GM12878 (cell line): ENCODE measurements around the gene SHMT2. TPM values are rescaled to one million over a fixed set of nuclear protein-coding genes. Genes with fewer than 3 reads are reported as not detected.

Source experiments
- ASH2L ChIP-seq: fragments of 300-600, 200-600 bp; sonication (generic); IDR thresholded peaks from 2 replicates; pipeline ENCODE4 v1.6.1; 2017; ENCODE audit warnings: low read depth, mild to moderate bottlenecking, borderline replicate concordance
- CBFB ChIP-seq: IDR thresholded peaks from 2 replicates; pipeline ENCODE4 v1.6.1; 2016; ENCODE audit warnings: antibody characterized with exemption, low read depth
- CBX5 ChIP-seq: sonication (generic); IDR thresholded peaks from 2 replicates; pipeline ENCODE4 v1.6.1; 2016; ENCODE audit warnings: low read depth, moderate library complexity, mild to moderate bottlenecking, inconsistent platforms
- GATAD2B ChIP-seq: fragments of 450-650 bp; conservative IDR thresholded peaks from 2 replicates; pipeline ENCODE4 v1.6.1; 2017; ENCODE audit warnings: low read depth, mild to moderate bottlenecking, moderate library complexity
- HSF1 ChIP-seq: fragments of 150-350 bp; IDR thresholded peaks from 2 replicates; pipeline ENCODE4 v1.6.1; 2014; ENCODE audit warnings: mild to moderate bottlenecking, low read depth, low read length
- IRF3 ChIP-seq: fragments of 450-650 bp; IDR thresholded peaks from 2 replicates; pipeline ENCODE4 v1.6.1; 2014; ENCODE audit warnings: mild to moderate bottlenecking
- KDM1A ChIP-seq: fragments of 200-600 bp; sonication (generic); IDR thresholded peaks from 2 replicates; pipeline ENCODE4 v1.6.1; 2016; ENCODE audit warnings: borderline replicate concordance
- MTA2 ChIP-seq: fragments of 450-650 bp; IDR thresholded peaks from 2 replicates; pipeline ENCODE4 v1.6.1; 2016; ENCODE audit warnings: low read depth, mild to moderate bottlenecking, moderate library complexity
- ZBTB33 ChIP-seq: fragments of 450-650 bp; IDR thresholded peaks from 2 replicates; pipeline ENCODE4 v1.6.1; 2017; ENCODE audit warnings: mild to moderate bottlenecking
- polyA plus RNA-seq, 11 experiments: library from polyadenylated mRNA; depleted of rRNA in 4 of 11; unstranded in 6 of 11; stranded (reverse) in 5 of 11; fragments of >200 nt; fragmentation: Nextera tagmentation in 4 of 11; fragmentation: Illumina TruSeq in 1 of 11; extraction: Ambion mirVana in 4 of 11; extraction: Trizol in 1 of 11; gene quantifications; 1 replicate in 1 of 11; 2 replicates in 10 of 11; pipeline versions ENCODE4 v1.2.1 to v1.2.3, GENCODE V29; 2011 to 2016; ENCODE audit warnings: inconsistent platforms in 2 of 11, missing spikeins in 2 of 11, low read depth in 1 of 11
- total RNA-seq, 4 experiments: library from RNA; depleted of rRNA in 3 of 4; stranded (reverse); fragments of >200 nt in 3 of 4; fragmentation: Illumina TruSeq in 1 of 4; extraction: Trizol in 1 of 4; gene quantifications; 2 replicates each; pipeline versions ENCODE4 v1.2.1 to v1.2.3, GENCODE V29; 2013 to 2021
- TF ChIP-seq, protein P1 (sequence below): fragments of 450-650 bp; formaldehyde crosslinking; IDR thresholded peaks from 2 replicates; pipeline ENCODE4 v1.4.0; 2020; ENCODE audit warnings: mild to moderate bottlenecking, moderate library complexity
- TF ChIP-seq, protein P2 (sequence below): fragments of 150-350 bp; IDR thresholded peaks from 2 replicates; pipeline ENCODE4 v1.6.1; 2016; ENCODE audit warnings: low read depth, low read length
- TF ChIP-seq, protein P3 (sequence below): fragments of 450-650 bp; IDR thresholded peaks from 2 replicates; pipeline ENCODE4 v1.6.1; 2017; ENCODE audit warnings: mild to moderate bottlenecking, moderate library complexity

SHMT2 gene
- total and polyA plus RNA-seq, 10 of the 15 experiments (the other 5 are each of a cell fraction or from before 2014, with no cell fraction given) = 57.0 to 292 (median 186) TPM

- TF ChIP-seq, protein P1, sequence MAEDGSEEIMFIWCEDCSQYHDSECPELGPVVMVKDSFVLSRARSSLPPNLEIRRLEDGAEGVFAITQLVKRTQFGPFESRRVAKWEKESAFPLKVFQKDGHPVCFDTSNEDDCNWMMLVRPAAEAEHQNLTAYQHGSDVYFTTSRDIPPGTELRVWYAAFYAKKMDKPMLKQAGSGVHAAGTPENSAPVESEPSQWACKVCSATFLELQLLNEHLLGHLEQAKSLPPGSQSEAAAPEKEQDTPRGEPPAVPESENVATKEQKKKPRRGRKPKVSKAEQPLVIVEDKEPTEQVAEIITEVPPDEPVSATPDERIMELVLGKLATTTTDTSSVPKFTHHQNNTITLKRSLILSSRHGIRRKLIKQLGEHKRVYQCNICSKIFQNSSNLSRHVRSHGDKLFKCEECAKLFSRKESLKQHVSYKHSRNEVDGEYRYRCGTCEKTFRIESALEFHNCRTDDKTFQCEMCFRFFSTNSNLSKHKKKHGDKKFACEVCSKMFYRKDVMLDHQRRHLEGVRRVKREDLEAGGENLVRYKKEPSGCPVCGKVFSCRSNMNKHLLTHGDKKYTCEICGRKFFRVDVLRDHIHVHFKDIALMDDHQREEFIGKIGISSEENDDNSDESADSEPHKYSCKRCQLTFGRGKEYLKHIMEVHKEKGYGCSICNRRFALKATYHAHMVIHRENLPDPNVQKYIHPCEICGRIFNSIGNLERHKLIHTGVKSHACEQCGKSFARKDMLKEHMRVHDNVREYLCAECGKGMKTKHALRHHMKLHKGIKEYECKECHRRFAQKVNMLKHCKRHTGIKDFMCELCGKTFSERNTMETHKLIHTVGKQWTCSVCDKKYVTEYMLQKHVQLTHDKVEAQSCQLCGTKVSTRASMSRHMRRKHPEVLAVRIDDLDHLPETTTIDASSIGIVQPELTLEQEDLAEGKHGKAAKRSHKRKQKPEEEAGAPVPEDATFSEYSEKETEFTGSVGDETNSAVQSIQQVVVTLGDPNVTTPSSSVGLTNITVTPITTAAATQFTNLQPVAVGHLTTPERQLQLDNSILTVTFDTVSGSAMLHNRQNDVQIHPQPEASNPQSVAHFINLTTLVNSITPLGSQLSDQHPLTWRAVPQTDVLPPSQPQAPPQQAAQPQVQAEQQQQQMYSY (CRISPR knock-in tag) = no peak
- TF ChIP-seq CBX5 (no peak), MTA2 (peak; percentile 12; the same call in 1 of the 2 replicates), CBFB (no peak), GATAD2B (peak; percentile 67; the same call in 1 of the 2 replicates), ASH2L (no peak), ZBTB33 (no peak), IRF3 (no peak; the same call in 1 of the 2 replicates), KDM1A (no peak), HSF1 (no peak)
- TF ChIP-seq, protein P2, sequence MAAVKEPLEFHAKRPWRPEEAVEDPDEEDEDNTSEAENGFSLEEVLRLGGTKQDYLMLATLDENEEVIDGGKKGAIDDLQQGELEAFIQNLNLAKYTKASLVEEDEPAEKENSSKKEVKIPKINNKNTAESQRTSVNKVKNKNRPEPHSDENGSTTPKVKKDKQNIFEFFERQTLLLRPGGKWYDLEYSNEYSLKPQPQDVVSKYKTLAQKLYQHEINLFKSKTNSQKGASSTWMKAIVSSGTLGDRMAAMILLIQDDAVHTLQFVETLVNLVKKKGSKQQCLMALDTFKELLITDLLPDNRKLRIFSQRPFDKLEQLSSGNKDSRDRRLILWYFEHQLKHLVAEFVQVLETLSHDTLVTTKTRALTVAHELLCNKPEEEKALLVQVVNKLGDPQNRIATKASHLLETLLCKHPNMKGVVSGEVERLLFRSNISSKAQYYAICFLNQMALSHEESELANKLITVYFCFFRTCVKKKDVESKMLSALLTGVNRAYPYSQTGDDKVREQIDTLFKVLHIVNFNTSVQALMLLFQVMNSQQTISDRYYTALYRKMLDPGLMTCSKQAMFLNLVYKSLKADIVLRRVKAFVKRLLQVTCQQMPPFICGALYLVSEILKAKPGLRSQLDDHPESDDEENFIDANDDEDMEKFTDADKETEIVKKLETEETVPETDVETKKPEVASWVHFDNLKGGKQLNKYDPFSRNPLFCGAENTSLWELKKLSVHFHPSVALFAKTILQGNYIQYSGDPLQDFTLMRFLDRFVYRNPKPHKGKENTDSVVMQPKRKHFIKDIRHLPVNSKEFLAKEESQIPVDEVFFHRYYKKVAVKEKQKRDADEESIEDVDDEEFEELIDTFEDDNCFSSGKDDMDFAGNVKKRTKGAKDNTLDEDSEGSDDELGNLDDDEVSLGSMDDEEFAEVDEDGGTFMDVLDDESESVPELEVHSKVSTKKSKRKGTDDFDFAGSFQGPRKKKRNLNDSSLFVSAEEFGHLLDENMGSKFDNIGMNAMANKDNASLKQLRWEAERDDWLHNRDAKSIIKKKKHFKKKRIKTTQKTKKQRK = no peak
- TF ChIP-seq, protein P3, sequence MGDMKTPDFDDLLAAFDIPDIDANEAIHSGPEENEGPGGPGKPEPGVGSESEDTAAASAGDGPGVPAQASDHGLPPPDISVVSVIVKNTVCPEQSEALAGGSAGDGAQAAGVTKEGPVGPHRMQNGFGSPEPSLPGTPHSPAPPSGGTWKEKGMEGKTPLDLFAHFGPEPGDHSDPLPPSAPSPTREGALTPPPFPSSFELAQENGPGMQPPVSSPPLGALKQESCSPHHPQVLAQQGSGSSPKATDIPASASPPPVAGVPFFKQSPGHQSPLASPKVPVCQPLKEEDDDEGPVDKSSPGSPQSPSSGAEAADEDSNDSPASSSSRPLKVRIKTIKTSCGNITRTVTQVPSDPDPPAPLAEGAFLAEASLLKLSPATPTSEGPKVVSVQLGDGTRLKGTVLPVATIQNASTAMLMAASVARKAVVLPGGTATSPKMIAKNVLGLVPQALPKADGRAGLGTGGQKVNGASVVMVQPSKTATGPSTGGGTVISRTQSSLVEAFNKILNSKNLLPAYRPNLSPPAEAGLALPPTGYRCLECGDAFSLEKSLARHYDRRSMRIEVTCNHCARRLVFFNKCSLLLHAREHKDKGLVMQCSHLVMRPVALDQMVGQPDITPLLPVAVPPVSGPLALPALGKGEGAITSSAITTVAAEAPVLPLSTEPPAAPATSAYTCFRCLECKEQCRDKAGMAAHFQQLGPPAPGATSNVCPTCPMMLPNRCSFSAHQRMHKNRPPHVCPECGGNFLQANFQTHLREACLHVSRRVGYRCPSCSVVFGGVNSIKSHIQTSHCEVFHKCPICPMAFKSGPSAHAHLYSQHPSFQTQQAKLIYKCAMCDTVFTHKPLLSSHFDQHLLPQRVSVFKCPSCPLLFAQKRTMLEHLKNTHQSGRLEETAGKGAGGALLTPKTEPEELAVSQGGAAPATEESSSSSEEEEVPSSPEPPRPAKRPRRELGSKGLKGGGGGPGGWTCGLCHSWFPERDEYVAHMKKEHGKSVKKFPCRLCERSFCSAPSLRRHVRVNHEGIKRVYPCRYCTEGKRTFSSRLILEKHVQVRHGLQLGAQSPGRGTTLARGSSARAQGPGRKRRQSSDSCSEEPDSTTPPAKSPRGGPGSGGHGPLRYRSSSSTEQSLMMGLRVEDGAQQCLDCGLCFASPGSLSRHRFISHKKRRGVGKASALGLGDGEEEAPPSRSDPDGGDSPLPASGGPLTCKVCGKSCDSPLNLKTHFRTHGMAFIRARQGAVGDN = peak; percentile 69; the same call in 1 of the 2 replicates
Observed at GRCh38 chr12:57229634-57230380, at the start of gene SHMT2 (continued).
